Sigmoid colon (tissue), 7 donors: ENCODE data around the gene AKAP1. TPM values are rescaled to one million over a fixed set of nuclear protein-coding genes. Genes with fewer than 3 reads are reported as not detected.

Experiments
- DNase-seq: peaks from one replicate; pipeline ENCODE4 v3.0.0-alpha.2; 2019
- H3K27ac ChIP-seq, 4 donors: fragments of 200-600 bp; sonication (generic); one replicate each; pipeline ENCODE4 v1.5.1; 2016 to 2019; ENCODE audit warnings: mild to moderate bottlenecking in 1 of 4
- H3K27me3 ChIP-seq, 3 donors: fragments of 200-600 bp; sonication (generic); one replicate each; pipeline ENCODE4 v1.5.1; 2019; ENCODE audit warnings: mild to moderate bottlenecking in 1 of 3
- H3K36me3 ChIP-seq, 4 donors: fragments of 200-600 bp; sonication (generic); one replicate each; pipeline ENCODE4 v1.5.1; 2016 to 2019
- H3K4me1 ChIP-seq, 4 donors: fragments of 200-600 bp; sonication (generic); one replicate each; pipeline ENCODE4 v1.5.1; 2017 to 2019
- H3K4me3 ChIP-seq, 4 donors: fragments of 200-600 bp; sonication (generic); one replicate each; pipeline ENCODE4 v1.5.1; 2017 to 2019; ENCODE audit warnings: mild to moderate bottlenecking in 2 of 4, moderate library complexity in 1 of 4
- H3K9me3 ChIP-seq, 4 donors: fragments of 200-600 bp in 3 of 4; sonication (generic) in 3 of 4; one replicate each; pipeline versions ENCODE4 v1.5.1 to v1.6.1; 2013 to 2019
- CTCF ChIP-seq, 4 experiments: fragments of 450-650 bp in 3 of 4; fragments of 200-600 bp in 1 of 4; IDR thresholded peaks; one replicate each; pipeline ENCODE4 v1.5.1; 2016 to 2019; ENCODE audit warnings: antibody characterized with exemption in 4 of 4, mild to moderate bottlenecking in 3 of 4, moderate library complexity in 2 of 4
- EP300 ChIP-seq, 4 donors: sonication (generic); formaldehyde crosslinking; IDR thresholded peaks; one replicate each; pipeline ENCODE4 v1.6.1; 2017; ENCODE audit warnings: antibody characterized with exemption in 4 of 4
- POLR2A ChIP-seq, 2 donors: fragments of 450-650 bp; IDR thresholded peaks; one replicate each; pipeline ENCODE4 v1.6.1; 2016; ENCODE audit warnings: antibody characterized with exemption in 2 of 2, mild to moderate bottlenecking in 2 of 2, moderate library complexity in 2 of 2
- POLR2AphosphoS5 ChIP-seq, 4 donors: sonication (generic); formaldehyde crosslinking; IDR thresholded peaks; one replicate each; pipeline ENCODE4 v1.6.1; 2017; ENCODE audit warnings: antibody characterized with exemption in 4 of 4
- WGBS, 2 donors: extraction: QIAGEN DNeasy Blood & Tissue Kit; methylation state at CpG; one replicate each; pipeline ENCODE4 v1.1.7; 2013; 5-methylcytosine and 5-hydroxymethylcytosine counted together
- intact Hi-C: fragments of 100-400 bp; cut with DNase I; formaldehyde crosslinking; loops from one replicate; pipeline ENCODE4 v1.15.1; 2023
- polyA plus RNA-seq, 3 donors: library from polyadenylated mRNA; stranded (reverse); fragments of 200-250 nt; gene quantifications; one replicate each; pipeline ENCODE4 v1.2.3, GENCODE V29; 2013
- total RNA-seq, 4 donors: library from RNA; depleted of rRNA; stranded (reverse); fragments of >200 nt; gene quantifications; one replicate each; pipeline ENCODE4 v1.1.0, GENCODE V29; 2016
- donor health status: healthy with polysubstance abuse.
- donor health status: Bipolar disorder and iron deficiency.
- donor health status: healthy.

The AKAP1 gene
- total and polyA plus RNA-seq, 7 donors = 12.7 to 126 (median 78.9) TPM

GRCh38 chr17:57104461-57105175 lies 19.6 kb downstream of the AKAP1 start:
- DNase-seq = no peak
- no peak overlapping the region for H3K27ac ChIP-seq
- H3K27me3 ChIP-seq = no peaks in the 10 kb centered on the region
- no peaks in the 10 kb centered on the region for H3K9me3 ChIP-seq
- 82% methylated on average over 7 of the region's 7 CpGs for WGBS, 2 donors
- H3K4me1 ChIP-seq = peaks cover 0 to 97% (median 72%) of the 10 kb centered on the region in 4 donors
- intact Hi-C loops = no loop called here
- TF ChIP-seq POLR2A (IDR thresholded peaks at IDR 0.05) (no peak), CTCF (IDR thresholded peaks at IDR 0.05) (no peak), EP300 (IDR thresholded peaks at IDR 0.05) (no peak)
- H3K36me3 ChIP-seq = peaks cover 0 to 24% (median 2%) of the 10 kb centered on the region in 4 donors
- H3K4me3 ChIP-seq = no peak overlapping the region

- peaks cover 0 to 97% (median 74%) of the 10 kb centered on the region in 4 donors for H3K4me1 ChIP-seq
- H3K27me3 ChIP-seq = no peaks in the 10 kb centered on the region
- H3K9me3 ChIP-seq = no peaks in the 10 kb centered on the region
- H3K27ac ChIP-seq = peak overlapping the region in 1 of 4 donors; percentile 79
- H3K4me3 ChIP-seq = no peak overlapping the region
- intact Hi-C loops = no loop called here
- no peak for DNase-seq
- 17 to 74% methylated on average over 8 of the region's 8 CpGs for WGBS, 2 donors
- peaks cover 0 to 24% (median 2%) of the 10 kb centered on the region in 4 donors for H3K36me3 ChIP-seq
- no peak for TF ChIP-seq CTCF (IDR thresholded peaks at IDR 0.05)
- no peak for TF ChIP-seq POLR2AphosphoS5 (IDR thresholded peaks at IDR 0.05)
- TF ChIP-seq POLR2A (IDR thresholded peaks at IDR 0.05) = no peak
- TF ChIP-seq EP300 (IDR thresholded peaks at IDR 0.05) = no peak
Observed at GRCh38 chr17:57105591-57105990, 20.5 kb downstream of the AKAP1 start.

GRCh38 chr17:57106107-57106835 lies 21.2 kb downstream of the AKAP1 start:
- H3K27me3 ChIP-seq = no peaks in the 10 kb centered on the region
- H3K27ac ChIP-seq = peak overlapping the region in 3 of 4 donors; percentile 46 to 79 (median 77)
- TF ChIP-seq POLR2A (IDR thresholded peaks at IDR 0.05) (no peak), EP300 (IDR thresholded peaks at IDR 0.05) (no peak), POLR2AphosphoS5 (IDR thresholded peaks at IDR 0.05) (no peak), CTCF (IDR thresholded peaks at IDR 0.05) (peak in 2 of 4 experiments; percentile 8 to 16)
- intact Hi-C loops = no loop called here
- DNase-seq = no peak
- peaks cover 0 to 25% (median 4%) of the 10 kb centered on the region in 4 donors for H3K36me3 ChIP-seq
- WGBS, 2 donors = 72 to 87% methylated on average over 17 of the region's 17 CpGs
- H3K9me3 ChIP-seq = no peaks in the 10 kb centered on the region
- H3K4me1 ChIP-seq = peaks cover 0 to 99% (median 80%) of the 10 kb centered on the region in 4 donors
- no peak overlapping the region for H3K4me3 ChIP-seq

- intact Hi-C loops = no loop called here
- no peak for DNase-seq
- Histone ChIP-seq H3K4me1 (peaks cover 0 to 99% (median 85%) of the 10 kb centered on the region in 4 donors), H3K4me3 (no peak overlapping the region), H3K9me3 (no peaks in the 10 kb centered on the region), H3K36me3 (peaks cover 5 to 32% (median 7%) of the 10 kb centered on the region in 4 donors), H3K27me3 (no peaks in the 10 kb centered on the region), H3K27ac (peak overlapping the region; percentile 9 to 79 (median 62))
- WGBS, 2 donors = 69 to 86% methylated on average over 14 of the region's 14 CpGs
- TF ChIP-seq POLR2AphosphoS5 (IDR thresholded peaks at IDR 0.05) = no peak
- no peak for TF ChIP-seq CTCF (IDR thresholded peaks at IDR 0.05)
- no peak for TF ChIP-seq EP300 (IDR thresholded peaks at IDR 0.05)
- TF ChIP-seq POLR2A (IDR thresholded peaks at IDR 0.05) = no peak
Observed at GRCh38 chr17:57106836-57107497, 21.9 kb downstream of the AKAP1 start.
